Ectodermal cell (in vitro differentiated cells): ENCODE results near the gene SCGB1D4.
"Not testable (repeated sequence)": the region's sequence is repeated elsewhere in the genome, so short reads cannot be mapped to it uniquely, and the experiment has no call there.

Experiments used
- H3K27ac ChIP-seq: 2 replicates; pipeline ENCODE4 v1.7.0; 2013; ENCODE audit warnings: mild to moderate bottlenecking, low read depth, low read length; ENCODE audit not compliant: insufficient read depth, poor library complexity, severe bottlenecking
- H3K27me3 ChIP-seq: 2 replicates; pipeline ENCODE4 v1.7.0; 2013; ENCODE audit warnings: mild to moderate bottlenecking, low read length; ENCODE audit not compliant: insufficient read depth, control insufficient read depth, poor library complexity, severe bottlenecking
- H3K36me3 ChIP-seq: one replicate; pipeline ENCODE4 v1.7.0; 2013; ENCODE audit warnings: low read length; ENCODE audit not compliant: control insufficient read depth, insufficient read depth
- H3K4me1 ChIP-seq: one replicate; pipeline ENCODE4 v1.7.0; 2013; ENCODE audit warnings: low read length; ENCODE audit not compliant: control insufficient read depth, insufficient read depth
- H3K4me3 ChIP-seq: 2 replicates; pipeline ENCODE4 v1.7.0; 2013; ENCODE audit warnings: low read depth, low read length, control low read depth; ENCODE audit not compliant: insufficient read depth
- H3K9me3 ChIP-seq: 2 replicates; pipeline ENCODE4 v1.7.0; 2013; ENCODE audit warnings: mild to moderate bottlenecking, low read length, moderate library complexity; ENCODE audit not compliant: control insufficient read depth
- whole genome bisulfite sequencing, 2 experiments: methylation state at CpG; one replicate each; pipeline ENCODE4 v1.1.7; 2013; ENCODE audit warnings: missing lambda C conversion rate in 2 of 2; 5-methylcytosine and 5-hydroxymethylcytosine counted together

The SCGB1D4 gene

GRCh38 chr11:62331264-62331663 is 32.4 kb upstream of the SCGB1D4 start:
- 93% methylated on average over 3 of the region's 3 CpGs for WGBS, 2 experiments
- not testable (repeated sequence) for H3K27me3 ChIP-seq, H3K4me3 ChIP-seq, H3K4me1 ChIP-seq, H3K27ac ChIP-seq, H3K36me3 ChIP-seq, H3K9me3 ChIP-seq

- WGBS, 2 experiments: 96 to 97% methylated on average over 14 of the region's 14 CpGs
- H3K4me1 ChIP-seq, H3K27me3 ChIP-seq, H3K36me3 ChIP-seq, H3K27ac ChIP-seq, H3K4me3 ChIP-seq, H3K9me3 ChIP-seq: not testable (repeated sequence)
These were observed 28.7 kb upstream of the SCGB1D4 start for GRCh38 chr11:62327541-62327940.

GRCh38 chr11:62326719-62327118 is 27.8 kb upstream of the SCGB1D4 start:
- not testable (repeated sequence) for H3K27ac ChIP-seq, H3K9me3 ChIP-seq, H3K36me3 ChIP-seq, H3K4me1 ChIP-seq, H3K4me3 ChIP-seq, H3K27me3 ChIP-seq
- WGBS, 2 experiments: 17 to 22% methylated on average over 6 of the region's 6 CpGs

GRCh38 chr11:62325781-62326180 is 26.9 kb upstream of the SCGB1D4 start:
- not testable (repeated sequence) for H3K4me1 ChIP-seq, H3K9me3 ChIP-seq, H3K27ac ChIP-seq, H3K27me3 ChIP-seq, H3K4me3 ChIP-seq, H3K36me3 ChIP-seq
- 60 to 63% methylated on average over 5 of the region's 5 CpGs for WGBS, 2 experiments

DNA sequence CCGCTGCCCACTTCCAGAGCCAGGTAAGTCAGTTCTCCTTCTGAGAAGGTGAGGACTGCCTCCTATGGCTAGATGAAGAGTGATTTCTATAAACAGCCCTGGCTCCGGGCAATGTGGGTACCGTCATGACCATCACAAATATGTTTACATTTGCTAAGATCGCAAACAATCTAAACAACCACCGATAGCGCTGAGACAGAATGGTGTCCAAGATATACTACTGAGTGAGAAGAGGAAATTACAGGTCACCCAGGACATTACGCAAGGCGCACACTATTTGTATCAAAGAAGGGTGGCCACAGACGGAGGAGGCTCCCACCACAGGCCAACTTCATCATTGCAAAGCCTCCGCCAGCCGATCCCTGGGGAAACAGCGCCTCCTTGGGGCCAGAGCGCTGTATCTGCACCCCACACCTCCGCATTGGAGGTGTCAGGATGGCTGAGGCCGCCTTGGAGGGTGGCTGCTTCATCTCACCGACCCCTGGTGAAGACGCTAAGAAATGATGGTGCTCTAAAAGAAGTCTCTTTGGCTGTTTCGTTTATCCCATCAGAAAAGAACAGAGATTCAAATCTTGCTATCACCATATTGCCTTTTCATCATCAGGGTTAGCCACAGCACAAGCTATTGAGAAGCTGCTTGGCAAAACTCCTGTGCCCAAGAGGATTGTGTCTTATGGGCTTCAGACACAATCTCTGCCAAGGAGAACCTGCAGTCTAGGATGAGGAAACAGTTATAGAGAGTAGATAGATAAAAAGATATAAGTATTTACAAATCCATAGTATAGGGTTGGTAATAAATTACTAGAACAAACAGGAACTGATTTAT is 26.1 kb upstream of the SCGB1D4 start:
- WGBS, 2 experiments: 49 to 52% methylated on average over 18 of the region's 18 CpGs
- Histone ChIP-seq H3K27me3 (no peaks in the 10 kb centered on the region), H3K36me3 (no peaks in the 10 kb centered on the region), H3K9me3 (no peaks in the 10 kb centered on the region), H3K27ac (no peak overlapping the region), H3K4me1 (peaks cover 9% of the 10 kb centered on the region), H3K4me3 (no peak overlapping the region)

- H3K27ac ChIP-seq: no peak overlapping the region
- H3K4me1 ChIP-seq: peaks cover 9% of the 10 kb centered on the region
- WGBS, 2 experiments: 89 to 93% methylated on average over 2 of the region's 2 CpGs
- H3K36me3 ChIP-seq: no peaks in the 10 kb centered on the region
- H3K4me3 ChIP-seq: no peak overlapping the region
- H3K27me3 ChIP-seq: no peaks in the 10 kb centered on the region
- H3K9me3 ChIP-seq: no peaks in the 10 kb centered on the region
These were observed 23.6 kb upstream of the SCGB1D4 start for GRCh38 chr11:62322524-62322923.

- no peak overlapping the region for H3K27ac ChIP-seq
- 96 to 97% methylated on average over 1 of the region's 1 CpG for WGBS, 2 experiments
- no peaks in the 10 kb centered on the region for H3K36me3 ChIP-seq
- no peaks in the 10 kb centered on the region for H3K4me1 ChIP-seq
- H3K9me3 ChIP-seq: no peaks in the 10 kb centered on the region
- H3K4me3 ChIP-seq: no peak overlapping the region
- peaks cover 3% of the 10 kb centered on the region for H3K27me3 ChIP-seq
These were observed 16.6 kb upstream of the SCGB1D4 start for GRCh38 chr11:62315431-62315830.

DNA sequence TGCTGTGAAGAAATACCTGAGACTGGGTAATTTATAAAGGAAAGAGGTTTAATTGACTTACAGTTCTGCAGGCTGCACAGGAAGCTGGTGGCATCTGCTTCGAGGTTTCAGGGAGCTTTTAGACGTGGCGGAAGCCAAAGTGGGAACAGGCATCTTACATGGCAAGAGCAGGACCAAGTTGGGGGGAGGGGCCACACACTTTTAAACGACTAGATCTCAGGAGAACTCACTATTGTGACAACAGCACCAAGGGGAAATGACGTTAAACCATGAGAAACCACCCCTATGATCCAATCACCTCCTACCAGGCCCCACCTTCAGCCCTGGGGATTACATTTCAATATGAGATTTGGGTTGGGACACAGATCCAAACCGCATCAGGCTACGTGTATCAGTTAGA is 11.1 kb upstream of the SCGB1D4 start:
- 67 to 78% methylated on average over 5 to 7 of the region's 7 CpGs for WGBS, 2 experiments

GRCh38 chr11:62307950-62308349 is 9.1 kb upstream of the SCGB1D4 start:
- Histone ChIP-seq H3K27me3 (peaks cover 2% of the 10 kb centered on the region), H3K27ac (no peak overlapping the region), H3K9me3 (peaks cover 2% of the 10 kb centered on the region), H3K4me3 (no peak overlapping the region), H3K4me1 (no peaks in the 10 kb centered on the region), H3K36me3 (no peaks in the 10 kb centered on the region)

More for the DNA sequence above, 11.1 kb upstream of the SCGB1D4 start:
- Histone ChIP-seq H3K4me3 (no peak overlapping the region), H3K9me3 (peaks cover 2% of the 10 kb centered on the region), H3K4me1 (no peaks in the 10 kb centered on the region), H3K27me3 (peaks cover 3% of the 10 kb centered on the region), H3K36me3 (no peaks in the 10 kb centered on the region), H3K27ac (no peak overlapping the region)

GRCh38 chr11:62306227-62306626 is 7.4 kb upstream of the SCGB1D4 start:
- WGBS, 2 experiments: 40 to 42% methylated on average over 6 of the region's 6 CpGs
- Histone ChIP-seq H3K9me3 (peaks cover 2% of the 10 kb centered on the region), H3K4me3 (no peak overlapping the region), H3K36me3 (no peaks in the 10 kb centered on the region), H3K27me3 (no peaks in the 10 kb centered on the region), H3K27ac (no peak overlapping the region), H3K4me1 (no peaks in the 10 kb centered on the region)

GRCh38 chr11:62295504-62295903 is 3.4 kb downstream of the SCGB1D4 start:
- H3K4me3 ChIP-seq: no peak overlapping the region
- no peaks in the 10 kb centered on the region for H3K4me1 ChIP-seq
- WGBS, 2 experiments: 66 to 84% methylated on average over 2 of the region's 2 CpGs
- H3K27me3 ChIP-seq: no peaks in the 10 kb centered on the region
- no peak overlapping the region for H3K27ac ChIP-seq
- H3K9me3 ChIP-seq: no peaks in the 10 kb centered on the region
- no peaks in the 10 kb centered on the region for H3K36me3 ChIP-seq
